GM12801 (cell line): Measurements from ENCODE around the gene FOXK2.

Experiments used
- TF ChIP-seq, protein P1 (sequence below): IDR thresholded peaks from one replicate; pipeline ENCODE4 v1.5.1; 2011; ENCODE audit warnings: control low read depth; ENCODE audit not compliant: insufficient read length; ENCODE audit errors: extremely low read depth

The FOXK2 gene

GRCh38 chr17:82592289-82592766, 72.8 kb downstream of the FOXK2 start:
- TF ChIP-seq, protein P1, sequence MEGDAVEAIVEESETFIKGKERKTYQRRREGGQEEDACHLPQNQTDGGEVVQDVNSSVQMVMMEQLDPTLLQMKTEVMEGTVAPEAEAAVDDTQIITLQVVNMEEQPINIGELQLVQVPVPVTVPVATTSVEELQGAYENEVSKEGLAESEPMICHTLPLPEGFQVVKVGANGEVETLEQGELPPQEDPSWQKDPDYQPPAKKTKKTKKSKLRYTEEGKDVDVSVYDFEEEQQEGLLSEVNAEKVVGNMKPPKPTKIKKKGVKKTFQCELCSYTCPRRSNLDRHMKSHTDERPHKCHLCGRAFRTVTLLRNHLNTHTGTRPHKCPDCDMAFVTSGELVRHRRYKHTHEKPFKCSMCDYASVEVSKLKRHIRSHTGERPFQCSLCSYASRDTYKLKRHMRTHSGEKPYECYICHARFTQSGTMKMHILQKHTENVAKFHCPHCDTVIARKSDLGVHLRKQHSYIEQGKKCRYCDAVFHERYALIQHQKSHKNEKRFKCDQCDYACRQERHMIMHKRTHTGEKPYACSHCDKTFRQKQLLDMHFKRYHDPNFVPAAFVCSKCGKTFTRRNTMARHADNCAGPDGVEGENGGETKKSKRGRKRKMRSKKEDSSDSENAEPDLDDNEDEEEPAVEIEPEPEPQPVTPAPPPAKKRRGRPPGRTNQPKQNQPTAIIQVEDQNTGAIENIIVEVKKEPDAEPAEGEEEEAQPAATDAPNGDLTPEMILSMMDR, result no peak

DNA sequence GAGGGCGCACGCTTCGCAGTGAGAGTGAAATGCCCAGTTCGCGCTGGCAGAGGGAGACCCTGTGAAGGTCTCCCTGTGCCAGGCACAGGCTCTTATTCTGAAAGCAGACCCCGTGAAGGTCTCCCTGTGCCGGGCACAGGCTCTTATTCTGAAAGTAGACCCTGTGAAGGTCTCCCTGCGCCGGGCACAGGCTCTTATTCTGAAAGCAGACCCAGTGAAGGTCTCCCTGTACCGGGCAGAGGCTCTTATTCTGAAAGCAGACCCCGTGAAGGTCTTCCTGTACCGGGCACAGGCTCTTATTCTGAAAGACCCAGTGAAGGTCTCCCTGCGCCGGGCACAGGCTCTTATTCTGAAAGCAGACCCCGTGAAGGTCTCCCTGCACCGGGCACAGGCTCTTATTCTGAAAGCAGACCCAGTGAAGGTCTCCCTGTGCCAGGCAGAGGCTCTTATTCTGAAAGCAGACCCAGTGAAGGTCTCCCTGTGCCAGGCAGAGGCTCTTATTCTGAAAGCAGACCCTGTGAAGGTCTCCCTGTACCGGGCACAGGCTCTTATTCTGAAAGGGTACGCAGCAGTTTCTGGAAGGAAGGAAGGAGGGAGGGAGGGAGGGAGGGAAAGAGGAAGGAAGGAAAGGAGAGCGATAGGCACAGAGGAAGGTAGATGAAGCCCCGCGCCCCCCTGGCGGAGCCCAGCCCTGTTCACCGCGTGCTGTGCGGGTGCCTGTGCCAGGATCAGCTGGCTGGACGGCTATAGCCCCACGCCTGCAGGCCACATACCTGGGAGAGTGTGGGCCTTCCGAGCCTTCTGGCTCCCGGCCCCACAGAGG, 73.4 kb downstream of the FOXK2 start:
- TF ChIP-seq, protein P1, result no peak

GRCh38 chr17:82593590-82594087, 74.1 kb downstream of the FOXK2 start:
- TF ChIP-seq, protein P1, result no peak

- TF ChIP-seq, protein P1, result no peak
Observed at GRCh38 chr17:82594571-82594970, 75.0 kb downstream of the FOXK2 start.

DNA sequence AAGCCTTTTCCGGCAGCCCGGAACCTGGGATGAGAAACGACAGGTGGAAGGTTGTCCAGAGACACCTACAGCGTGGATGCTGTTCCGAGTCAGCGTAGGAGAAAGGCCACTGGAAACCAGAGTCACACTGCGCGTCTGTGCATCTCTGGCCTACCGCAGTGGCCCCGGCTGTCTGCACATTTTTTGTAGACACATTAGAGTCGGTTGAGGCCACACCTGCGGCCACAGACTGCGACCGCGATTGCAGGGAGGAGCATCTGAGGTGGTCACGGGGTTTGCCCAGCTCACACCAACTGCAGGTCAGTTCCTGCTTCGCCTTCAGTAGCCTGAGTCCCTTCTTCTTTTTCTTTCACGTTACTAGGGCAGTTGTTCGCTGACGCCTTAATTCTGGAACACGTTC, 76.4 kb downstream of the FOXK2 start:
- TF ChIP-seq, protein P1, result no peak

- TF ChIP-seq, protein P1, result no peak
Observed at GRCh38 chr17:82596296-82596695, 76.8 kb downstream of the FOXK2 start.

- TF ChIP-seq, protein P1, result no peak
Observed at GRCh38 chr17:82596837-82597672, 77.5 kb downstream of the FOXK2 start.
